GM12874 (cell line): Measurements from ENCODE around the gene ABHD12.

Experiments
- TF ChIP-seq, protein P1 (sequence below): IDR thresholded peaks from 2 replicates; pipeline ENCODE4 v1.5.1; 2011; ENCODE audit warnings: low read depth, mild to moderate bottlenecking, control low read depth, low read length, moderate library complexity; ENCODE audit not compliant: insufficient read depth

Gene ABHD12

DNA sequence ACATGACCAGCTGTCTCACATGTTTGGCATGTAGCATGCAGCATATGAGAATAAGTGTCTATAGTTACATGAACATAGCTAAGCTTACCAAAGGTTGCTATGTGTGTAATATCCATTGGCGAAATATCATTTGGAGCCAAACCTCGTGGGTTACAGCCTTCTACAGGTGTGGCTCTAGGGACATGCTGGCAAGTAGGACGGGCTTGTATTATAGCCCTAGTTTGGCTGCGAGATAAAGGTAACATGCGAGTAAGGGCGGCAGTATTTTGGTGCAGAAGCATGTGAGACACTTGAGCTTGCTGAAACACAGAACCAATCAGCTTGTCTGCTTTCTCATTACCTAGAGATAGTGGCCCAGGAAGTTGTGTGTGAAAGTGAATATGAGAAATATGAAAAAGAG is 6.5 kb upstream of the ABHD12 start:
- TF ChIP-seq, protein P1, sequence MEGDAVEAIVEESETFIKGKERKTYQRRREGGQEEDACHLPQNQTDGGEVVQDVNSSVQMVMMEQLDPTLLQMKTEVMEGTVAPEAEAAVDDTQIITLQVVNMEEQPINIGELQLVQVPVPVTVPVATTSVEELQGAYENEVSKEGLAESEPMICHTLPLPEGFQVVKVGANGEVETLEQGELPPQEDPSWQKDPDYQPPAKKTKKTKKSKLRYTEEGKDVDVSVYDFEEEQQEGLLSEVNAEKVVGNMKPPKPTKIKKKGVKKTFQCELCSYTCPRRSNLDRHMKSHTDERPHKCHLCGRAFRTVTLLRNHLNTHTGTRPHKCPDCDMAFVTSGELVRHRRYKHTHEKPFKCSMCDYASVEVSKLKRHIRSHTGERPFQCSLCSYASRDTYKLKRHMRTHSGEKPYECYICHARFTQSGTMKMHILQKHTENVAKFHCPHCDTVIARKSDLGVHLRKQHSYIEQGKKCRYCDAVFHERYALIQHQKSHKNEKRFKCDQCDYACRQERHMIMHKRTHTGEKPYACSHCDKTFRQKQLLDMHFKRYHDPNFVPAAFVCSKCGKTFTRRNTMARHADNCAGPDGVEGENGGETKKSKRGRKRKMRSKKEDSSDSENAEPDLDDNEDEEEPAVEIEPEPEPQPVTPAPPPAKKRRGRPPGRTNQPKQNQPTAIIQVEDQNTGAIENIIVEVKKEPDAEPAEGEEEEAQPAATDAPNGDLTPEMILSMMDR: no peak

DNA sequence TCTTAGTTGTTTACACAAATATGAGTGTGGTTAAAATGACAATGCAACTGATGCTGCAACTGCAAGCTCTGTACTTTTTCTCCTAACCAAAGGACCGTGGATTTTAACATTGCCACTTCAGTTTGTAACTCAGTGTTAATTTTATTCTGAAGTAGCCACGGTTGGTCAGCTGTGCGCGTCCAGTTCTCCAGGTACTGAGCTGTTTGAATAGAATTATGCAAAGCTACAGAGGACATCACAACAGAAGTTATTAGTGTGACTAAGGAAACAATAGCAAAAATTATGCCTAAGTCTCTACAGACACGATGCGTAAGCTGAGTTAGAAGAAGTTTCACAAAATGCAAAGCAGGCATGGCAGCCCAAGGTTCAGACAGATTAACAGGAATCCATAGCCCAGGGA is 4.4 kb upstream of the ABHD12 start:
- TF ChIP-seq, protein P1: no peak

DNA sequence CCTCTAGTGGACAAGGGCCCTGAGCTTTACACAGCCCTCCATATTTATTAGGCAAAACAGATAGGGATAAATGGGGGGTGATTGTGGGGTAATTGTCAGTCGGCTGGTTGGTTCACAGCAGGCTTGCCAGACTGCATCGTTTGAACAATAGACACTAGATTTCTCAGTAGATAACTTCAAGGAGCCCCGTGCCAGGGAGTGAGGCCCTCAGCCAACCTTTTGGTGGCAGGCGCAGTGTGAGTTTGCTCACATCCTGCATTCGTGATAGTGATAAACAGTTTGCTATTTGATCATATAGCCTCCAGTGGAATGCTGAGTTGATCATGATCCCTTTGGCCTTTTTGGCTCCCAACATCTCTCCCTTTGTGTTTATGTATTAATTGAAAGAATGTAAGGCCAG is 3.6 kb upstream of the ABHD12 start:
- TF ChIP-seq, protein P1: no peak

DNA sequence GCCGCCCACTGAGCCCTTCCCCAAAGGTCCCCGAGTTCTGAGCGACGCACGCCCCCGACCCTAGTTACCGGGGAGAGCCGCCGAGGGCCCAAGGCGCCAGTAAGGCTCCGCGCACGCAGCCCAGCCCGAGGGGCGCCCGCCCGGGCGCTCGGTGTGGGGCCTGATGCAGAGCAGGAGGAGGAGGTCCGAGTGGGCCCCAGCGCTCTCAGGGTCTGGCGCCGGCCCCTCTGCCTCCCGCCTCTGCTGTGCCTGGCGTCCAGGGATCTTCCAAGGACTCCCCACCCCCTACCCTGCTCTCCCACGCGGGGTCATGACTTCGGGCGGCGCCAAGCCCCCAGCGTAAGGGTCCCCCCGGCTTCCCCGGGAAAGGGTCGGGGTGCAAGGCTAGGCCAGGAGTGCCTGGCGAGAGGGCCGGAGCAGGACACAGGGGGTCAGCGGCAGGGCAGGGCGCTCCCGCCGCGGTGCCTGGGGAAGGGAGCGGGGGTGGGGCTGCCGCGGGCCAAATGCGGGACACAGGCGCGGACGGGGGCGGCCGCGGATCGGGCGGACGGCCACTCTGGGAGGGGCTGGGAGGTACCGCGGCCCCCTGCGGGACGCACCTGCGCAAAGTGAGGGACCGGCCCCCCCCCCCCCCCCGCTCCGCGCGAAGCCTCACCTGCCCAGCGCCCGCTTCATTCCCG is 637 bp downstream of the ABHD12 start:
- TF ChIP-seq, protein P1: no peak

DNA sequence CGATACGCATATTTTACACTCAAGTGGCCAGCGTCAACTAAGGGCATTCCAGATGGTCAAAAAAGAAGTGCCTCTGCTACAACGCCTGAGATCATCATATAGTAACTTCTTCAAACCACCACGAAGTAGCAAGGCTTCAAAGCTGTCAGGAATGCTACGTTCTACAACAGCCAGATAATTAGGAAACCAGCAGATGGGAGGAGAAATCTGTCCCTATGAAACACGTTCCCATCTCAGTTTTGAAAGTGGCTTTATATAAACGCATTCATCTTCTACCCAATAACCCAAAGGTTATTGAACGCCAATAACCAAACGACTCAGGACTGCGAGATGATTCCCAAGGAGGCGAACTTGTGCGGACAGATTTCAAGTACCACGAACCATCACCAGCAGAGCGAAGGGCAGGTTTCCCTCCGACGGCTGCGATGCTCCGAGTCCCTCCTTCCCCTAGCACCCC is 1.2 kb downstream of the ABHD12 start:
- TF ChIP-seq, protein P1: no peak

DNA sequence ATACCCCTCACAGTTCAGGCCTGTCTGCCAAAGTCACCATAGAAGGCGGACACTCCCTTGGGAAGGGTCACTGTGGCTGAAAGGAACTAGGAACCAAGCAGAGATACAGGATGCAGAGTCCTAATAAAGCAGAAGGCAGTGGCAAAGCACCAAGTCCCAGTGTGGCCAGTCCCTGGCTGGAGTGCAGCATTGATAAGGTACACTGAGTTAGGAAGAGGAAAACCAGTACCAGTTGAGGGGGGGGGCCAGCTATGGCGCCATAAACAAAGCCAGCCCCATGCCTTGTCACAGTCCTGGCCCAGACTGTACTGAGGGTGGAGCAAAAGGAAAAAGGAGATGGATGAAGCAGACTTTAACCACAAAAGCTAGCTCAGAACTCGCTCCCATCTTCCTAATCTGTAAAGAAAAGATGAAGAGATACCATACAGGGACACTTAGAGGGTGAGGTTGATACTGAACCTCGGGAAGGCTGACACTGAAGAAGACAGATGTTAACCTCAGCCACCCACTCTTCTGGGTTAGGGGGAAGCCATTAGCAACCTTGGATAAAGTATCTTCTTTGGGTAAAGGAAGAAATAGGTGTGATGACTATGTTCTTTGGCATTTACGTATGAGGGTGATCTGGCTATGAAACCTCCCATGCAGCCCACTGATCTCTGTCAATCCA is 7.8 kb downstream of the ABHD12 start:
- TF ChIP-seq, protein P1: no peak

DNA sequence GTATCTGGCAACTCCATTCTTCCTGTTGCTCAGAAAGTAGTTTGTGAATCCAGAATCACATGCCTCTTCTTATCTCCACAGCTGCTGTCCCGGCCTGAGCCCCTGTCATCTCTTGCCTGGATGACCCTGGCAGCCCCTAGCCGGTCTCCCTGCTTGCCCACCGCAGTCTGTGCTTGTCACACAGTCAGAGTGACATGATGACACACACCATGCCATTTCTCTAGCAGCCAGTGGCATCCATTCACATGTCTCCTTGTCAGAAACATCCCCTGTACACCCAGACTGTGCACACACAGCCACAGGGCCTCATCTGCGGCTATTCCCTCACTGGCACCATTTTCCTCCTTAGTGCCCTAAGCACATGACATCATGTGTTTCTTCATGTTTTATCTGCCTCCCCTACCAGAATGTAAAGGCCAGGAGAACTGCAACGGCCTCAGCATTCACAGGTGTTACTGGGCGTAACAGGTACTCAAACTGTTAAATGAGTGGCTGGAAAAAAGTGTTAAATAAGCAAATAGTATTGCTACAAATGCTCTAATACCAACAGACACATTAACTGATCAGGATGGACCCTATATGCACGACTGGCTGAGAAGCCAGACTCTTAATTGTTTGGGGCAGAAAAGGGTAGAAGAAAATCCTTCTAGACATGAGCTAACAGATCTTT is 9.6 kb downstream of the ABHD12 start:
- TF ChIP-seq, protein P1: no peak
